ENCODE results near the gene RBCK1.
"Not testable (repeated sequence)": the region's sequence is repeated elsewhere in the genome, so short reads cannot be mapped to it uniquely, and the experiment has no call there.

The RBCK1 gene

DNA sequence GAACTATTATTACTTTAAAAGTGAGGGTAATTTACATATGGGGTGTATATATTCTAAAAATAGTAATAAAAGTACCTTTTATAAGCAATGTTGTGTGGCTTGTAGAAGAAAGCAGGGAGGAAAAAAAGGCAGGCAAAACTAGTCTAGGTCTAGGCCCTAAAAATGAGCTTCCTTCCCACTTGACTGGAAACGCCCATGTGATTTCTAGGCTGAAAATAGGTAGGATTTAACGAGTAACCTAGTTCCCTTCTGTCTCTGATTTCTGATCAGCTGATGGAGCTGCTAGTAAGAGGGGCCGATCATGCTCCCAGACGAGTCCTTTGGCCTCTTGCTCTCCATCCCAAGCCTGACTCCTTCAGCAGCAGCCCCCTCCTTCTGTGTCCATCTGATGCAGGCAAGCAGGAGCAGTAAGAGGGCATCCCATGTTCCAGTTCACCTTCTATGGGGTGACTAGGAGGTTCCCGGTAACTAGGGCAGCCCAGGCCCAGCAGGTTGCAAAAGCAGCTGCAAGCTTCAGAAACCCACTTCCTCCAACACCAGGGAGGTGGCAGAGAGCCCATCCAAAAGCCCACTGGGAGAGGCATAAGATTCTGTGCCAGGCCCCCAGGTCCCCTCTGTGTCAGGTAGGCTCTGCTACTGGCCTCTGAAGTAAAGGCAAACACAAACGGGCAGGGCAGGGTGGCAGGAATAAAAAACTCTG is 29.8 kb downstream of the RBCK1 start:
- DNase-seq (ENCODE audit: low read depth), result no peak

DNA sequence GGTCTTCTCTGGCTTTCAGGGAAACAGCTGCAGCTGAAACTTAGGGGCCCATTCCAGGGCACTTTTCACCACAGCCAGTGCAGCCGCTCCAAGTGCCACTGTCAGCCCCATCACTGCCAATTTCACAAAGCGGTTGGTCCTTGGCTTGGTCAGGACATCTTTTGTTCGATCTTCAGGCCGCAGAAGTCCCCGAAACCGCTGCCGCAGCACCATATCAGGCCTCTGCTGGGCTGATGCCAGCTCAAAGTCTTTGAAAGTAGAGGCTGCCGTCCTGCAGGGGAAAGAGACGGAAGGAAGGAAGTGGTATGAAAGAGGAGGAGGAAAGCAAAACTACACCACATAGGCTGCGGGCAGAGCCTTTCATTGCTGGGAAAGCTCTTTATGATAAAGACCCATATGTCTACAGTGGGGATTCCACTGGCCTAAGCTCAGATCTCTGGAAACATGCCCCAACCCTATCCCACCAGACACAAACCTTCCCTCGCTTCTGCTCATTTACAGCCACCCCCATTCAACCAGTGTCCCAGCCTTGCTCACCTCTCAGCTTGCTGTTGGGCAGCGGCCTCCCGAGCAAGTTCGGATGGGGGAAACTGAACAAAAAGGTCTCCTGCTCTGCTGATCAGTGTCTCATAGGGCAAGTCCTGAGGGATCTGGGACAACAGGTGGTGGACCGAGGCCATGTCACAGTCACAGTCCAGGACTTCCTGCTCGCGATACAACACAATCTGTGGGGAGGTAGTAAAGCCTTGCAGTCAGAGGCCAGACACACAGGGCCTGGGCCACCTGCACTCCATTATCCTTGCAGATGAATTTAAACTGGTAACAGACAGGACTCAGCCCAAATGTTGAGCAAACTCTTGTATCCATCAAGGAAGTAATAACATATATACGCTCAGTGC is 30.7 kb downstream of the RBCK1 start:
- DNase-seq (ENCODE audit: low read depth), result no peak

DNA sequence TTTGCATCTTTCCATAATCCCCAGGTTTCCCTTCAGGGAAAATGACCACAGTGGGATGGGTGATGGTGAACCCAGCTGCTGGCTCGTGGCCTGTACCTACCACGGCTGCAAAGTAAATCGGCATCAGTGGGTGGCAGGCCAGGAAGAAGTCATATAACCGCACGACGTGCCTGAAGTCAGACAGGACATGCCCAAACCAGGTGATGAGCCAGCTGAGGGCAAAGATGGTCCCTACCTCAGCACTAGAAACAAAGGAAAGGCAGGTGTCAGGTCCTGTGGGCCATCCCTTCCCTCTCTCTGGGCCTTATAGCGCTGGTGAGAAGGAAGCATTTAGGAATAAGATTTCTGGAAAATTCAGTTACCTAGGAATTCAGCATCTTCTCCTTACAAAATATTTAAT is 32.0 kb downstream of the RBCK1 start:
- no peak for DNase-seq (ENCODE audit: low read depth)

DNA sequence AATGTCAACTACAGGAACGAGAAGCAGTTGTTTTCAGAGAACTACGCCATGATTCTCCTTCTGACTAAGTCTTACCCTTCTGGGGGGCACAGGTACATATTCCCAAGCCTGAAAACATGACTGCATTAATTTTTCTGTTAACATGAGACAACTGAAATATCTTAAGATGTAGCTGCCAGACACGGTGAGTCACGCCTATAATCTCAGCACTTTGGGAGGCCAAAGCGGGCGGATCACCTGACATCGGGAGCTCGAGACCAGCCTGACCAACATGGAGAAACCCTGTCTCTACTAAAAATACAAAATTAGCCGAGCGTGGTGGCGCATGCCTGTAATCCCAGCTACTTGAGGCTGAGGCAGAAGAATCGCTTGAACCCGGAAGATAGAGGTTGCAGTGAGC is 32.5 kb downstream of the RBCK1 start:
- DNase-seq (ENCODE audit: low read depth), result no peak

DNA sequence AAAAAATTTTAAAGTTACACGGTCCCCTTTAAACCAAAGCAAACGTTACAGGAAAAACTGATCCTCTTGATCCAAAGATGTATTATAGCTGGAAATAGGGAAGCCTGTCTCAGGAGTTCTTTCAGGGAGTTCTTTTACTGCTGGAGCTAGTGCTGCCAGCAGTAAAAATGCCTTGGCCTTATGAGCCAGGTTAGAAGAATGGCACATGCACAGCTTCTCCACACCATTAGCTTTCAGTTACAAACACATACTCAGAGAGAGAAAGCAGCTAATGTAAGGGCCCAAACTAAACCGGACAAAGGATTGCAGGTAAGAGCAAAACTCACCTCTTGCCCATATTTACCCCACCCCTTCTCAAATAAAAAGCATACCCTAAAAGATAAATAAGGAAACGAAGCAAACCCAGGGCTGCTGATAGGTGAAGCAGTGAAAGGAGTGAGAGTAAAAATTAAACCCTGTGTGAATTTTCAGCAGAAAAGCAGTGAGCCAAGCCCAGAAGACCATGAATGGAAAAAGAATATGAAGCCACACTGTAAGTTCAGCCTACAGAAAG is 35.2 kb downstream of the RBCK1 start:
- DNase-seq (ENCODE audit: low read depth), result no peak

DNA sequence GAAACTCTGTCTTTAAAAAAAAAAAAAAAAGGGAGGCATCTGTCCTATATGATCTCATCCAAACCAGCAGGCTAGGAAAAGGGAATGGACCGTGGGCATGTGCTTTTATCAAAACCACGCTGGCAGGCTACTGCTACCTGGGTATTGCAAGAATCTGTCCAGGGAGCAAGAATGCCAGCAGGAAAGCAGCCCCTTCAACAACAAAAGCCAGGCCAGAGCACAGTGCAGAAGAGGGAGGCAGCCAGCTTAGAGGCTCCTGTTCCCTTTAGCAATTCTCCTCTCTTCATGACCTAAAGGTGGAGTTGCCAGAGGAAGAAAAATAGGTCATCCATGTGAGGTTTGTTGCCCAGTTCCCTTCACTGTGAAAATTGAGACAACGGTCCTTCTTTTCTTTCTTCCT is 36.0 kb downstream of the RBCK1 start:
- no peak for DNase-seq (ENCODE audit: low read depth)

DNA sequence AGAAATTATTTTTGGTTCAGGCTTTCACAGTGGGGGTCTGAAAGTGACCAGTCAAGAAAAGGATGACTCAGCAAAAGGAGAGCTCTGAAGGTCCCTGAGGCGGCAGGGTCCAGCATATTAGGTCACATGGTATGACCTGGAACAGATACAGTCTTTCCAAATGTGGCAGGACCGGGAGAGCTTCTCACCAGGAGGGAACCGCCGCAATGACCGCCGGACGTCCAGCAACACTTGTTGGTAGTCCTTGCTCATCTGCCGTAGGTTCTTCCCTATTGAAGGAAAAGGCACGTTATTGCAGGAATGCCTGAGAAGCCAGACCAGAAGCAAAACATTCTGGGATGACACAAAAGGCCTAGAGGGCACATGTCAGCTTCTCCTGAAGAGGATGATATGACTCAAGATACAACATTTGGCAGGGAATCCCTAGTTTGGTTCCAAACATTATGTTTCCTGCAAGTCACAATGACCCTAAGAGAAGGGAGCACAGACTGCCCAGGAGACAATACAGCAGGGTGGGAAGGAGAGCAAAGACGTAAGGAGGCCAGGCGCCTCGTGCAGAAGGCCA is 36.8 kb downstream of the RBCK1 start:
- DNase-seq (ENCODE audit: low read depth), result peak; percentile 62

DNA sequence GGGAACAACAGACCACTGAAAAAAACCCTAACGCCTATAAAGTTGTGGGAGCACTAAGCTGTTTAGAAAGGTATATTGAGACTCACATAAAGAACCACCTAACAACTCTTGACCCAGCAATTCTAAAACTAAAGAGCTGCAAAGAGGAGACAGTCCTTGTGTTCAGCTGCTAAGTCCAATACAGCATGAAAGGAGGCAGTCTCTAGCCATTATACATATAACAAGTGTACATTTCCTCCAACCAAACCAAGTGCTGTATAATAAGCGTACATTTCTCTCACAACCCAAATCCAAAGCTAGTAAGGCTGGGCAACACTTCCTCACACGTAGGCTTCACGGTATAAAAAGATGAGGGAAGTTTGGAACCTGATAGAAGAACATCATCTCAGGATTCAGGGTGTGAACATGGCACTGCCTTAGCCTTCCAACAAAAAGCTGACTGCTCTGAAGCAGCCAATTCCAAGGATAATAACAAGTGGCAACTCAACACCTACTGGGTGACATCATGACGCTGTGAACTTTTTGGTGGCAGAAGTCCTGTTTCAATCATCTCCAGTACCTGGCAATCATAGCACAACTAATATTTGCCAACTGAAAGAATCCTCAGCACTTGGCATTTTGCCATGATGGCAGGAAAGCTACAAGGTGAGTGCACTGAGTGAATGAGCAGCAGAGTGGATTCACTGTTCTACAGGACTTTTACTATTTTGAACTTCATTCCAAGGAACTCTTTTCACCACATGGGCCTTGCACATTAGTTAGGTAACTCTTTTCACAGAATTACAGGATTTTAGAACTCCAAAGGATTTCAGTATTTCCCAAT is 37.6 kb downstream of the RBCK1 start:
- DNase-seq (ENCODE audit: low read depth), result no peak

DNA sequence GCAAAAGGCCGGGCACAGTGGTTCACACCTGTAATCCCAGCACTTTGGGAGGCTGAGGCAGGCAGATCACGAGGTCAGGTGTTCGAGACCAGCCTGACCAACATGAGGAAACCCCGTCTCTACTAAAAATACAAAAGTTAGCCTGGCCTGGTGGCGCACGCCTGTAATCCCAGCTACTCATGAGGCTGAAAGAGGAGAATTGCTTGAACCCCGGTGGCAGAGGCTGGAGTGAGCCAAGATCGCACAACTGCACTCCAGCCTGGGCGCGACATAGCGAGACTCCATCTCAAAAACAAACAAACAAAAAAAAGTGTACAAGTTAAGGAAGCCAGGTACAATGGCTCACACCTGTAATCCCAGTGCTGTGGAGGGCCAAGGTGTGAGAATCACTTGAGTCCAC is 43.9 kb downstream of the RBCK1 start:
- not testable (repeated sequence) for DNase-seq (ENCODE audit: low read depth)

DNA sequence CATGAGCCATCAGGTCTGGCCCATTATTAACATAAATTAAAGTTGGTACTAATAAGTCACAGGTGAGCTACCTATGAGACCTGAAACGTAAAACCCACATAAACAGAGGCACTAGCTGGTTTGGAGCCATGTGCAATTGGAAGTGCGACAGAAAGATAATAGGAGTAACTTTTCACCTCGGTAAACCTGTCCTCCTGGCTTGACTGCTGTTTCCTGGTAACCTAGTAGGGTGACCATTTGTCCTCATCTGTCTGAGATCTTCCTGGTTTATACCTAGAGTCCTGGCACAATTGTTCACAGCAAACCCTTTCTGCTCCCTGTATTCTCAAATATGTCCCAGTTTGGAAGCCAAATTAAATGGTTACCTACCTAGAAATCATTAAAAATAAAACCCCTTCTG is 46.9 kb downstream of the RBCK1 start:
- no peak for DNase-seq (ENCODE audit: low read depth)

DNA sequence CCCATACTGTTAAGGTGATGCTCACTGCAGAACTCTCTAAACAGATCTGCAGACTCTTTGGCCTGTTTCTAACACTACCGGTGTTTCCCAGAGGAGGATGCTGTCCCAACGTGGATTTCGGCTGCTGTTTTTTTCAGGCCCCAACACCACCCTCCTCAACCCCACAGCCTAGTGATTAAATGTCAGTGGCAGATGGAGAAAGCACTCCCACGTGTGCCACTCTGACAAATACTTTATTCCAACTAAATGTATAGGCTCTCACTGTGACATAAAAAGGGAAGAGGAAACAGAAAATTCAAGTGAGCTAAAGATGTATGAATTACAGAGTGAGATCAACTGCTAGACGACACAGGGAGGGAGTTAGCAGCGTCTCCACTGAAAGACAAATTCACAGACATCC is 50.7 kb downstream of the RBCK1 start:
- DNase-seq (ENCODE audit: low read depth), result no peak

DNA sequence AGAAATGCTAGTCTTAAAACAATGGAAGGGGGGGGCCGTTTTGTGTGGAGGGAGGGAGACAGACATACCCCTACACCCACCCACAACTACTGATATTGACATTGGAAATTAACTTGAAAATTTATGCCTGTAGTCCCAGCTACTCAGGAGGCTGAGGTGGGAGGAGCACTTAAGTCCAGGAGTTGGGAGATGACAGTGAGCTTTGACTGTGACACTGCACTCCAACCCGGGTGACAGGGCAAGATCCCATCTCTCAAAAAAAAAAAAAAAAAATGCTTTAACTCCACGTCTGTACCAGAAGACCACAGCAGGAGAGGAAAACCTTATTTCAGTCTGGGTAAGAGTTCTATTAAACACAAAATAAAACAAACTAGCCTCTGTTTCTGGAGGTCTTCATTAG is 52.1 kb downstream of the RBCK1 start:
- DNase-seq (ENCODE audit: low read depth), result no peak

DNA sequence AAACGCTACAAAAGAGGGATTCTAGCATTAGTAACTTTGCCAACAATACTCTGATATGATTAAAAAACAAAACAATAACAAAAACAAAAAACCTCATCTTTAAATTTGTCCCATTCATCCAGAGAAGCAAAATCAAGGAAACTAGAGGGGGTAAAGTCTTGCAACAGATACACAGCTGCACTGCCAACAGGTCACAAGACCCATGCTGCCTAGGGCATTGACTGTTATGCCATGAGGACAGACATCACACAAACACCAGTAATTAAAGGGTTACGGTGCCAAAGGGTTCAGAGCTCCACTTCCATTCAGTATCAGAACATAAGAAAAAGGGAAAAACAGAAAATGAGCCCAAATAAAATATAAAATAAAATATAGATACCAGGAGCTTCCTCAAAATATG is 52.6 kb downstream of the RBCK1 start:
- no peak for DNase-seq (ENCODE audit: low read depth)

DNA sequence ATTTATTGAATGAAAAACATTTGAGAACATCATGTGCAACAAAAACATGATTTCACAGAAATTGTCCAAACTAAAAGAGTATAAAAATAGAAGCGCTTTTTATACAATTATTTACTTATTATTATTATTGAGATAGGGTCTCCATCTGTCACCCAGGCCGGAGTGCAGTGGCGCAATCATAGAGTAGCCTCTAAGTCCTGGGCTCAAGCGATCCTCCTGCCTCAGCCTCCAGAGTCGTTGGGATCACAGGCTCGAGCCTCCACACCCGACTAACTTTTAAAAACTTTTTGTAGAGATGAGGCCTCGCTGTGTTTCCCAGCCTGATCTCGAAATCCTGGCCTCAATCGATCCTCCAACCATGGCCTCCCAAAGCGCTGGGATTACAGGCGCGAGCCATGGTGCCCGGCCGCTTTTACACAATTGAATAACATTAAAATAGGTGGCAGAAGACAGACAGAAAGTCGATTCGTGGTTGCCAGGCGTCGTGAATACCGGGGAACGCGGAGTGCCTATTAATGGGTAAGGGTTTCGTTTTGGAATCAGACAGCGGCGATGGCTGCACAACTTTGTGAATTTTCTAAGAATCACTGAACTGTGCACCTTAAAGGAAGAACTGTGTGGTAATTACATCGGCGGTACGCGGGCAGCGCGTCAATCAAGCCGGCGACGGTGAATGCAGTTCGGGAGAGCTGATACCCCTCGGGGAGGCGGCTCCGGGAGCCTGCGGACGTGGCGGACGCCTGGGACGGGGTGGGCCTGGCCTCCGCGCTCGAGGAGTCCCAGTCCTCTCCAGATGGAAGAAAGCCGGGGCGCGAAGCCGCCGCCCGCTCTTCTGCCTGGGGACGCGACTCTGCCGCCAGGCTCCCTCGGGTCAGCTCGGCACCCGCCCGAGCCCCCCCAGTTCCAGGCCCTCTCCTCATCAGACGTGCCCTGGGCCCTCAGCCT is 53.4 kb downstream of the RBCK1 start:
- DNase-seq (ENCODE audit: low read depth), result no peak

DNA sequence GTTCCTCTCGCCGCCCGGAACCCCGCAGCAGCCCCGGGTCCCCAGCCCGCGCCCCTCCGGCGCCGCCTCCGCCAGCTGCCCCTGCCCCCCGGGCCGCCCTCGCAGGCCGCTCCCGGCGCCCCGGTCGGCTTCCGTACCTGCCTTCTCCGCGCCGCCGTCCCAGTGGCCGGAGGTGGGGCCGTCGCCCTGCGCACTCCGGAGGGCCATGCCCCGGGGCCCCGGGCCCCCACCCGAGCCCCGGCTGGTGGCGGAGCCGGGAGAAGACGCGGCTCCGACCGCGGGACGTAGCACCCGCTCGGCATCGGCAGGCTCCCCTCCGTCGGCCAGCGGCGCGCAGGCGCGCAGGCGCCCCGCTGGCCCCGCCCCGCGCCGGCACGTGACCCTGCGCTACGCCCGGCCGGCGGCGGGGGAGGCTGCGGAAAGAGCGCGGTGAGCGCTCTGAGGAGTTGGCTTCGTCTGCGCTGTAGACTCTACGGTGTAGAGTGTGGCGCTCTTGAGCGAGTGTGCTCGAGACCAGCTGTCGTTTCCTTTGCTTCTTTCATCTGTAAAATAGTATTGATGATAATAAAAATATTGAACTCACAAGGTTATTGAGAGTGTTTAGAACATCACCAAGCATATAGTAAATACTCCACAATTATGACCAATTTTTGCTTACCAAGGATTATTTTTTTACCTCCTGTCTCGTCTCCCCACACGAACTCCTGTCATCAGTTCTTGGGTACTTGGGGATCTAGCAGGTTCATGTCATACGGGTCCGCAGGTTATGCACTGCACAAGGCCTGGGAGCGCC is 54.3 kb downstream of the RBCK1 start, which contains the start of gene TBC1D20:
Gene TBC1D20, minus strand, starts transcription at position 335 of the 793 bp plus-strand sequence. Its CDS starts 128 bp downstream, at position 207.
- no peak for DNase-seq (ENCODE audit: low read depth)

DNA sequence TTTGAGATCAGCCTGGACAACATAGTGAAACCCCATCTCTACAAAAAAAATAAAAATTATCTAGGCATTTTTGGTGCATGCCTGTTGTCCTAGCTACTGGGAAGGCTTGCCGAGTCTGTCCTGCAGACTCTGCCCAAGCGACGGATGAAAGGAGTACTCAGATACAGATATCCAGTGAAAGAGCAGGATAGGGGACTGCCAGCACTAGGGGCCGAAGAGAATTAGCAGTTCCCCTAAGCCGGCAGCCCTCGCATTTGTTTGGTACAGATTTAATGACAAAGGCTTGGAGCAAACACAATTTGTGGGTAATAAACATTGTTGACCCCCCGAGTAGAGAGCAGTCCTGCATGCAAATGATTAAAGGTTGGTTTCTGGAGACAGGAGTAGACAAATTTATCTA is 59.7 kb downstream of the RBCK1 start:
- DNase-seq (ENCODE audit: low read depth), result no peak

DNA sequence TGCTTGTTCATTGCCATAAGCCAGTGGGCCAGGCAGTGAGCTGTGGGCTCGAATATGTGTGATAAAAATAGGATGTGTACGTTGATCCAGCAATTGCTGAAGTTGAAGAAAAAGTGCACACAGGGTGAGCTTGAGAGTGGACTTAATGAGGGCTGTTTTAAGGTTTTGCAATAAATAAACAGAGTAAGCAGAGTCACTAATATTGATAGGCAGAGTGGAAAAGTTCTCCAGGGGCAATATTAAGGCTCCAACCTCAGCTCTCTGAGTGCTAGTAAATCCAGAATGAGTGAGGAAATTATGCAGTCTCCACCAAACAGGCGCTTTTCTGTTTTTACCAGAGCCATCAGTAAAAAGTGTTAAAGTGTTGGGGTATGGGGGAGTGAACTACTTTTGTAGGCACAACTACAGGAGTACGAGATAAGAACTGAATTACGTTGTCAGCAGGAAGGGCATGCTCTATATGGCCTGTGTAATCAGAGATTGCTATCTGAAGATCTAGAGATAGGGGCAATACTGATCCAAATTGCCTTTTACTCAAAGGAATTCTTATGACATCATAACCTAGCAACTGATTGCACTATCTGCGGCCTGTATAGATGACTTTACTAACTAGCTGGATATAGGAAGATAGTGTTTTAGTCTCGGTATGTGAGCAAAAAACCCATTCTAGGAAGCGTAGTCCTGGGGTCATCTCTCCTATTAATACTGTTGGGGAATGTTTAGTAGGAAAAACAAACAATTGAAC is 61.8 kb downstream of the RBCK1 start:
- no peak for DNase-seq (ENCODE audit: low read depth)

DNA sequence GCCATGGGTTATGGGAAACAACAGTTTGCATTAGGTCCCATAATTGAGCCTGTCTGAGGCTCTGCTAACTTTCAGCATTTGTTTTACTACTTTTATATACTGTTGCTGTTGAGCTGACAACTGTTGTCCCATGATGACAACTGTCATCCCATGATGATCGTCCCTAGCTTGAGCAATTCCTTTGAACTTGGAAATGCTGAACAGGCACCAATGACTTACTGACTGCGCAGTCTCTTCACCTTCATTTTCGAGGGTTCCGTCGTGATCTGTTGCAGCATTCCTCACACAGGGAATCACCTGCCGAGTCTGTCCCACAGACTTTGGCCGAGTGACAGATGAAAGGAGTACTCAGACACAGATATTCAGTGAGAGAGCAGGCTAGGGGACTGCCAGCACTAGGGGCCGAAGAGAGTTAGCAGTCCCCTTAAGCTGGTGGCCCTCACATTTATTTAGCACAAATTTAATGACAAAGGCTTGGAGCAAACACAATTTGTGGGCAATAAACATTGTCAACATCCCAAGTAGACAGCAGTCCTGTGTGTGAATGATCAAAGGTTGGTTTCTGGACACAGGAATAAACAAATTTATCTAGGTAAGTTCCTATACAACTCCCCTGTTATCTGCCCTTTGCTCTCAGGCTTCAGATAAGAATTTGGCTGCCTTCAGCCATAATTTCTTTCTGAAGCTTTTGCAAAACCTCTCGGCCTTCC is 64.2 kb downstream of the RBCK1 start:
- no peak for DNase-seq (ENCODE audit: low read depth)
